22Rv1 (cell line): ENCODE results near the gene TOMM20.
A peak's percentile ranks its signal among the peaks of the same experiment; 100 is the strongest.

Experiments used
- H3K27ac ChIP-seq: fragments of 450-650 bp; 2 replicates; pipeline ENCODE4 v1.5.1; 2017
- ZFX ChIP-seq: fragments of 450-650 bp; IDR thresholded peaks from 2 replicates; pipeline ENCODE4 v1.6.1; 2017; ENCODE audit warnings: antibody characterized with exemption, borderline replicate concordance
- TF ChIP-seq, protein P1 (sequence below): fragments of 450-650 bp; IDR thresholded peaks from 2 replicates; pipeline ENCODE4 v1.5.1; 2017; ENCODE audit warnings: mild to moderate bottlenecking

TOMM20 gene

DNA sequence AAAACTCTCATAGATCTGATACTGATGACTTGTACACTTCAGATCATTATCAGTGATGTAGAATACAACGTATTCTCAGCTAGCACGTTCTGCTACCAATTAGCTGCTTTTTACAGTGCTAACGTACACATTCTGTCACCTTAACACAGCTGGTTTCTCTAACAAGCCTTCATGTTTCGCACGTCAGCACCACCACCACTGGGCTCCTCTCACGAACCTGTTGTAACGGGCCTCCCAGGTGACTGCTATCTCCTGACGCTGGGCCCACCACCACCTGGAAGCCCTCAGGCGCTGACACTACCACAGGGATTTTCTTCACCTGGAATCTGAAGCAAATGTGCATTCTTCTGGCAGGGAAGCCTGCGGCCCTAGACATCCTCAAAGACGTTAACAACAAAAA lies 19.8 kb downstream of the TOMM20 start:
- no peak overlapping the region for H3K27ac ChIP-seq
- TF ChIP-seq, protein P1, sequence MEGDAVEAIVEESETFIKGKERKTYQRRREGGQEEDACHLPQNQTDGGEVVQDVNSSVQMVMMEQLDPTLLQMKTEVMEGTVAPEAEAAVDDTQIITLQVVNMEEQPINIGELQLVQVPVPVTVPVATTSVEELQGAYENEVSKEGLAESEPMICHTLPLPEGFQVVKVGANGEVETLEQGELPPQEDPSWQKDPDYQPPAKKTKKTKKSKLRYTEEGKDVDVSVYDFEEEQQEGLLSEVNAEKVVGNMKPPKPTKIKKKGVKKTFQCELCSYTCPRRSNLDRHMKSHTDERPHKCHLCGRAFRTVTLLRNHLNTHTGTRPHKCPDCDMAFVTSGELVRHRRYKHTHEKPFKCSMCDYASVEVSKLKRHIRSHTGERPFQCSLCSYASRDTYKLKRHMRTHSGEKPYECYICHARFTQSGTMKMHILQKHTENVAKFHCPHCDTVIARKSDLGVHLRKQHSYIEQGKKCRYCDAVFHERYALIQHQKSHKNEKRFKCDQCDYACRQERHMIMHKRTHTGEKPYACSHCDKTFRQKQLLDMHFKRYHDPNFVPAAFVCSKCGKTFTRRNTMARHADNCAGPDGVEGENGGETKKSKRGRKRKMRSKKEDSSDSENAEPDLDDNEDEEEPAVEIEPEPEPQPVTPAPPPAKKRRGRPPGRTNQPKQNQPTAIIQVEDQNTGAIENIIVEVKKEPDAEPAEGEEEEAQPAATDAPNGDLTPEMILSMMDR = no peak
- TF ChIP-seq ZFX = no peak

DNA sequence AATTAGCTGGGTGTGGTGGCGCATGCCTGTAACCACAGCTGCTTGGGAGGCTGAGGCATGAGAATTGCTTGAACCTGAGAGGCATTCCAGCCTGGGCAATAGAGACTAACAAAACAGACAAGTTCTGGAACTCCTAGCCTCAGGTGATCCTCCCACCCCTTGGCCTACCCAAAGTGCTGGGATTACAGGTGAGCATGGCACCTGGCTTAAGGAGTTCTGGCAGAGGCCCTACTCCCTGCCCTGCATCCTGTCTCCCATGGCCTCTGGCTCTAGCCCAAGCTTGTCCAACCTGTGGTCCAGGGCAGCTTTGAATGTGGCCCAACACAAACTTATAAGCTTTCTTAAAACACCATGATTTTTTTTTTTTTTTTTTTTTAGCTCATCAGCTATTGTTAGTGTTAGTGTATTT lies 20.4 kb downstream of the TOMM20 start:
- no peak overlapping the region for H3K27ac ChIP-seq
- no peak for TF ChIP-seq ZFX
- TF ChIP-seq, protein P1 = no peak

DNA sequence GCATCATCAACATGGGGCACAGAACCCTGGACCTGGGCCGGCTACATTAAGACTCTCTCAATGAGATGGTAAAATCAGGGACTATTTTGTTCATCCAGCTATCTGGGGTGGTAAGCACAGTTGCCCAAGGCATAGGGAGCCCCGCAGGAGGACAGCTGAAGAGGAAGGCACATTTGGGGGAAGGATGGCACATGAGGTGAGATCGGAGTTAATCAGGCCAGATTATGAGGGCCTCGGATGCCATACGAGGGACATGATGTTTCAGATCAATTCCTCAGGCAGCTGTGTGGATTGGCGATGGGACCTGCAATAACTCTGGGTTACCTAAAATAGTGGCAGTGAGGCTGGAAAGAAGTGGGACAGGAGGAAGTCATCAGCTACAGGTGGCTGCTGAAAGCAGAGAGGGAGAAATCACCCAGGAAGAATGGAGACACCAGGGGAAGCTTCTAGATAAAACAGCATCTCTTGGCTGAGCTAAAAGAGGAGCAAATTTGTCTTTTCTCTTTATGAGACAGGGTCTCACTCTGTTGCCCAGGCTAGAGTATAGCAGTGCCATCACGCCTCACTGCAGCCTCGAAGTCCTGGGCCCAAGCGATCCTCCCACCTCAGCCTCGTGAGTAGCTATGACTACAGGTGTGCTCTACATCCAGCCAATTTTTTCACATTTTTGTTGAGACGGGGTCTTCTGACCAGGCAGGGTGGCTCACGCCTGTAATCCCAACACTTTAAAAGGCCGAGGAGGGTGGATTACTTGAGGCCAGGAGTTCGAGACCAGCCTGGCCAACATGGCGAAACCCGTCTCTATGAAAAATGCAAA lies 21.1 kb downstream of the TOMM20 start:
- H3K27ac ChIP-seq = no peak overlapping the region
- TF ChIP-seq, protein P1 = no peak

DNA sequence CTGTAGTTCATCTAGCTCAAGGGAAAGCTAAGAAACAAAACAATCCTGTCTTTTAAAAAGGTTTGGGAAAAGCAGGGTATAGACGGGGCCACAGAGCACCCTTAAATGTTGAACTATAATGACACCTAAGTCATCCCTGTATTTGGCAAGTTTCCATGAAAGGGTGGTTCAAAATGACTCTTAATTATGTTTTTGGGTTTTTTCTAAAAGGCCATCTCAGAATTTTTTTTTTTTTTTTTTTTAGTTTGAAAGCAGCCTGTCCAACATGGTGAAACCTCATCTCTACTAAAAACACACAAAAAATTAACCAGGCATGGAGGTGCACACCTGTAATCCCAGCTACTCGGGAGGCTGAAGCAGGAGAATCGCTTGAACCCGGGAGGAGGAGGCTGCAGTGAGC lies 22.2 kb downstream of the TOMM20 start:
- H3K27ac ChIP-seq = no peak overlapping the region
- TF ChIP-seq, protein P1 = no peak
- TF ChIP-seq ZFX = no peak

DNA sequence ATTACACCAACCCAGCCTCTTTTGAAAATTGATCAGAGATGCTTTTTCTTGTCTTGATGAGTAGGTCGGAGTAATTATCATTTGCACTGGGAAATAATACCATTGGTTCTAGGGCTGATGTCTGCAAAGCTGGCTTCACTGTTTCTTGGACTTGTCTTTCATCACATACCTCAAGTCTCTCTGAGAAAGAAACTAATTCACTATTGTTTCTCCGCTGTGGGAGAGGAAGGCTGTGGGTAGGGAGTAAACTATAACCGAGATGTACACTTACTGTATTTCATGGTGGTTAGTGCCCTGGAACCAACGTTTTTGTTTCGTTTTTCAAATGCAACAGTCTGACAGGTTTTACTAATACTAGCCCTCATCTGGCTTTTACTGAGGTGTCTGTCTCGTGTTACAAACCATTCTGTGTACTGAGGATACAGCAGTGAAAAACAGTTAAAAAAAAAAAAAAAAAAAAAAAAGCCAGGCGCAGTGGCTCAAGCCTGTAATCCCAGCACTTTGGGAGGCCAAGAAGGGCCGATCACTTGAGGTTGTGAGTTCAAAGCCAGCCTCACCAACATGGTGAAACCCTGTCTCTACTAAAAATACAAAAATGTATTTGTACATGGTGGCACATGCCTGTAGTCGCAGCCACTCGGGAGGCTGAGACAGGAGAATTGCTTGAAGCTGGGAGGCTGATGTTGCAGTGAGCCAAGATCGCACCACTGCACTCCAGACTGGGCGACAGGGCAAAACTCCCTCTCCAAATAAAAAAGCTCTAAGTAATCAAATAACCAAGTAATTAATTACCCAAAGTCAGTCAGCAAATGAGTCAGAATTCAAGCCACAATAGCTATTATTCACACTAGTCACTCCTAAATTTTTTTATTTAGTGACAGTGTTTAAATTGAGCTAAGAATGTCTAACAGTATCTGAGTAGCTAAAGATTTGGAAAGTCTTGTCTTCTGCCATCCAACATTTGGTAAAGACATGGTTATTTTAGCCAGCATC lies 23.3 kb downstream of the TOMM20 start:
- H3K27ac ChIP-seq = peak overlapping the region; percentile 37
- TF ChIP-seq ZFX = no peak
- TF ChIP-seq, protein P1 = no peak

DNA sequence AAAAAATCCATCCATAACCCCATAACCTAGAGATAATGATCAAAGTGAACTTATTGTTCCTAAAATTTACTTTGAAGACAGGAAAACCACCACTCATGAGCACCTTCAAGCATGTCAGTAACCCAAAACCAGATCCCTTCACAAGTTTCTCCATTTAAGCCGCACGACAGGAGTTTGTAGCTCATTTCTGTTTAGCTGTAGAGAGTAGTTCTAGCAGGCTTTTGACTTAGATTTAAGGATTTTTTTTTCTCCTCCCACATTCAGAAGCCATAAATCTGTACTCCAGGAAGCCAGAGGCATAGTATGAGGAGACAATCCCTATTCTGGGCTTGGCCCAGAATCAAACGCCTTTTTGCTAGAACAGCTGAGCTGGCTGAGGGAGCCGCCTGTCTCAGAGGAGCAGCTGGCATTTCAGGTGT lies 25.6 kb downstream of the TOMM20 start:
- H3K27ac ChIP-seq = no peak overlapping the region
- TF ChIP-seq, protein P1 = no peak
- no peak for TF ChIP-seq ZFX

DNA sequence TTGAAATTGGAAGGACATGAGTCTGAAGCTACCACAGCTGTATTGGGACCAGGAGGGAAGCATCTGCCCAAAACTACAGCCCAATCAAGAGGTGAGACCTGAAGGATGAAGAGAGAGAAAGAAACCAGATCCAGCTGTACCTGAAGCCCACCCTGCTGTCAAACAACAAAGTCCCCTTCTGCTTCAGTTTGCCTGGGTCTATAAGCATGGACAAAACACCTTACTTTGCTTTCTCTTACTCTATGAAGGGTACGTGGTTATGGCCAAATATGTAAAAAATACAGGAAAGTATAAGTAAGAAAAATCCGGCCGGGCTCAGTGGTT lies 26.4 kb downstream of the TOMM20 start:
- no peak overlapping the region for H3K27ac ChIP-seq
- TF ChIP-seq ZFX = no peak
- TF ChIP-seq, protein P1 = no peak
